Body of pancreas (tissue), 4 donors: ENCODE data around the gene SOBP. TPM values are rescaled to one million over a fixed set of nuclear protein-coding genes. Genes with fewer than 3 reads are reported as not detected.

Source experiments
- ATAC-seq: fragments of 150-250 bp; one replicate; pipeline ENCODE4 v1.9.1; 2016
- DNase-seq, 4 donors: peaks; one replicate each; pipeline ENCODE4 v3.0.0-alpha.2; 2019
- H3K27ac ChIP-seq, 4 donors: fragments of 200-600 bp; sonication (generic); 1 replicate in 3 of 4; 2 replicates in 1 of 4; pipeline versions ENCODE4 v1.5.1 to v1.6.1; 2016 to 2019; ENCODE audit warnings: mild to moderate bottlenecking in 1 of 4, mixed read lengths in 1 of 4, moderate library complexity in 1 of 4
- H3K27me3 ChIP-seq, 2 donors: fragments of 200-600 bp; sonication (generic); one replicate each; pipeline ENCODE4 v1.6.0; 2016; ENCODE audit warnings: mild to moderate bottlenecking in 1 of 2
- H3K36me3 ChIP-seq, 2 donors: fragments of 200-600 bp; sonication (generic); replicated peaks in 1 of 2; 2 replicates each; pipeline ENCODE4 v1.5.1; 2016; ENCODE audit warnings: low read depth in 2 of 2; ENCODE audit not compliant: insufficient read depth in 1 of 2
- H3K4me1 ChIP-seq: fragments of 200-600 bp; sonication (generic); one replicate; pipeline ENCODE4 v1.6.0; 2016
- H3K4me3 ChIP-seq, 2 donors: fragments of 200-600 bp; sonication (generic); 1 replicate in 1 of 2; 2 replicates in 1 of 2; pipeline ENCODE4 v1.5.1; 2016 to 2019
- H3K9me3 ChIP-seq, 3 donors: fragments of 200-600 bp; sonication (generic); 1 replicate in 2 of 3; 2 replicates in 1 of 3; pipeline ENCODE4 v1.5.1; 2016
- CTCF ChIP-seq, 7 experiments: fragments of 450-650 bp in 4 of 7; fragments of 200-600 bp in 3 of 7; sonication (generic) in 3 of 7; IDR thresholded peaks; one replicate each; pipeline ENCODE4 v1.5.1; 2016 to 2019; ENCODE audit warnings: antibody characterized with exemption in 7 of 7
- POLR2A ChIP-seq, 3 donors: fragments of 450-650 bp; IDR thresholded peaks; one replicate each; pipeline ENCODE4 v1.6.1; 2016; ENCODE audit warnings: antibody characterized with exemption in 3 of 3, mild to moderate bottlenecking in 2 of 3
- WGBS, 2 donors: methylation state at CpG; one replicate each; pipeline ENCODE4 v1.1.5; 2017; 5-methylcytosine and 5-hydroxymethylcytosine counted together
- intact Hi-C: fragments of 100-400 bp; cut with DNase I; formaldehyde crosslinking; loops from one replicate; pipeline ENCODE4 v1.15.1; 2023
- total RNA-seq, 2 donors: library from RNA; depleted of rRNA; stranded (reverse); fragments of >200 nt; gene quantifications; one replicate each; pipeline ENCODE4 v1.1.0, GENCODE V29; 2016

The SOBP gene
- total RNA-seq, 2 donors from 2014 or later: 0.66 to 3.1 TPM

GRCh38 chr6:107533415-107534059, 43.6 kb downstream of the SOBP start:
- H3K4me1 ChIP-seq: no peaks in the 10 kb centered on the region
- 93 to 94% methylated on average over 11 of the region's 11 CpGs for WGBS, 2 donors
- H3K4me3 ChIP-seq: no peak overlapping the region
- H3K27ac ChIP-seq: no peak overlapping the region
- intact Hi-C loops: no loop called here
- H3K9me3 ChIP-seq: no peaks in the 10 kb centered on the region
- DNase-seq: no peak
- no peaks in the 10 kb centered on the region for H3K27me3 ChIP-seq
- no peak for TF ChIP-seq CTCF (IDR thresholded peaks at IDR 0.05)
- TF ChIP-seq POLR2A (IDR thresholded peaks at IDR 0.05): no peak
- ATAC-seq: no peak
- no peaks in the 10 kb centered on the region for H3K36me3 ChIP-seq

GRCh38 chr6:107534571-107535141, 44.7 kb downstream of the SOBP start:
- ATAC-seq (no peak), DNase-seq (no peak)
- intact Hi-C loops: no loop called here
- Histone ChIP-seq H3K4me1 (no peaks in the 10 kb centered on the region), H3K27ac (no peak overlapping the region), H3K36me3 (no peaks in the 10 kb centered on the region), H3K27me3 (no peaks in the 10 kb centered on the region), H3K4me3 (no peak overlapping the region), H3K9me3 (no peaks in the 10 kb centered on the region)
- 58 to 75% methylated on average over 5 of the region's 5 CpGs for WGBS, 2 donors
- TF ChIP-seq POLR2A (IDR thresholded peaks at IDR 0.05) (no peak), CTCF (IDR thresholded peaks at IDR 0.05) (no peak)

GRCh38 chr6:107535626-107536025, 45.7 kb downstream of the SOBP start:
- Histone ChIP-seq H3K4me1 (peaks cover 9% of the 10 kb centered on the region), H3K27ac (no peak overlapping the region), H3K27me3 (no peaks in the 10 kb centered on the region), H3K4me3 (no peak overlapping the region), H3K36me3 (no peaks in the 10 kb centered on the region), H3K9me3 (no peaks in the 10 kb centered on the region)
- no peak for DNase-seq
- no peak for ATAC-seq
- intact Hi-C loops: no loop called here
- 79 to 88% methylated on average over 1 of the region's 1 CpG for WGBS, 2 donors
- TF ChIP-seq CTCF (IDR thresholded peaks at IDR 0.05) (no peak), POLR2A (IDR thresholded peaks at IDR 0.05) (no peak)

GRCh38 chr6:107536180-107536961, 46.5 kb downstream of the SOBP start:
- intact Hi-C loops: no loop called here
- Histone ChIP-seq H3K4me3 (no peak overlapping the region), H3K36me3 (no peaks in the 10 kb centered on the region), H3K9me3 (no peaks in the 10 kb centered on the region), H3K27ac (no peak overlapping the region), H3K4me1 (peaks cover 9% of the 10 kb centered on the region), H3K27me3 (no peaks in the 10 kb centered on the region)
- no peak for TF ChIP-seq CTCF (IDR thresholded peaks at IDR 0.05)
- TF ChIP-seq POLR2A (IDR thresholded peaks at IDR 0.05): no peak
- no peak for DNase-seq
- no peak for ATAC-seq
- 85 to 87% methylated on average over 6 of the region's 6 CpGs for WGBS, 2 donors
